ENCODE data around the gene UTP14C.
"Not testable (repeated sequence)": the region's sequence is repeated elsewhere in the genome, so short reads cannot be mapped to it uniquely, and the experiment has no call there.

The UTP14C gene

GRCh38 chr13:52025475-52026245 is 1.2 kb downstream of the UTP14C start:
- peaks cover 13 to 40% of the 10 kb centered on the region in 2 donors for H3K36me3 ChIP-seq (ENCODE audit: control insufficient read depth in 1 of 2, insufficient read depth in 2 of 2, low read length in 2 of 2)
- H3K4me1 ChIP-seq (ENCODE audit: control insufficient read depth in 1 of 2, insufficient read depth in 2 of 2, low read length in 2 of 2): no peaks in the 10 kb centered on the region
- no peak overlapping the region for H3K27ac ChIP-seq (ENCODE audit: low read length)
- H3K4me3 ChIP-seq (ENCODE audit: low read depth in 1 of 2, low read length in 2 of 2): no peak overlapping the region
- H3K9me3 ChIP-seq (ENCODE audit: control insufficient read depth in 1 of 2, low read length in 2 of 2): no peaks in the 10 kb centered on the region
- H3K27me3 ChIP-seq (ENCODE audit: low read depth, low read length): no peaks in the 10 kb centered on the region

- Histone ChIP-seq H3K4me3 (ENCODE audit: low read depth in 1 of 2, low read length in 2 of 2) (no peak overlapping the region), H3K27me3 (ENCODE audit: low read depth, low read length) (no peaks in the 10 kb centered on the region), H3K36me3 (ENCODE audit: control insufficient read depth in 1 of 2, insufficient read depth in 2 of 2, low read length in 2 of 2) (peaks cover 12 to 36% of the 10 kb centered on the region in 2 donors), H3K27ac (ENCODE audit: low read length) (no peak overlapping the region), H3K4me1 (ENCODE audit: control insufficient read depth in 1 of 2, insufficient read depth in 2 of 2, low read length in 2 of 2) (no peaks in the 10 kb centered on the region), H3K9me3 (ENCODE audit: control insufficient read depth in 1 of 2, low read length in 2 of 2) (no peaks in the 10 kb centered on the region)
These were observed 1.7 kb downstream of the UTP14C start for GRCh38 chr13:52026246-52026626.

- Histone ChIP-seq H3K36me3 (ENCODE audit: control insufficient read depth in 1 of 2, insufficient read depth in 2 of 2, low read length in 2 of 2) (peaks cover 12 to 28% of the 10 kb centered on the region in 2 donors), H3K4me1 (ENCODE audit: control insufficient read depth in 1 of 2, insufficient read depth in 2 of 2, low read length in 2 of 2) (no peaks in the 10 kb centered on the region), H3K27ac (ENCODE audit: low read length) (no peak overlapping the region), H3K9me3 (ENCODE audit: control insufficient read depth in 1 of 2, low read length in 2 of 2) (no peaks in the 10 kb centered on the region), H3K27me3 (ENCODE audit: low read depth, low read length) (no peaks in the 10 kb centered on the region), H3K4me3 (ENCODE audit: low read depth in 1 of 2, low read length in 2 of 2) (no peak overlapping the region)
These were observed 3.3 kb downstream of the UTP14C start for GRCh38 chr13:52027832-52028231.

- Histone ChIP-seq H3K9me3 (ENCODE audit: control insufficient read depth in 1 of 2, low read length in 2 of 2) (no peaks in the 10 kb centered on the region), H3K27ac (ENCODE audit: low read length) (no peak overlapping the region), H3K36me3 (ENCODE audit: control insufficient read depth in 1 of 2, insufficient read depth in 2 of 2, low read length in 2 of 2) (peaks cover 5 to 26% of the 10 kb centered on the region in 2 donors), H3K4me1 (ENCODE audit: control insufficient read depth in 1 of 2, insufficient read depth in 2 of 2, low read length in 2 of 2) (no peaks in the 10 kb centered on the region), H3K4me3 (ENCODE audit: low read depth in 1 of 2, low read length in 2 of 2) (no peak overlapping the region), H3K27me3 (ENCODE audit: low read depth, low read length) (no peaks in the 10 kb centered on the region)
These were observed 5.1 kb downstream of the UTP14C start for GRCh38 chr13:52029569-52029968.

- H3K27me3 ChIP-seq (ENCODE audit: low read depth, low read length); H3K4me3 ChIP-seq (ENCODE audit: low read depth in 1 of 2, low read length in 2 of 2); H3K4me1 ChIP-seq (ENCODE audit: control insufficient read depth in 1 of 2, insufficient read depth in 2 of 2, low read length in 2 of 2); H3K9me3 ChIP-seq (ENCODE audit: control insufficient read depth in 1 of 2, low read length in 2 of 2); H3K27ac ChIP-seq (ENCODE audit: low read length): not testable (repeated sequence)
- H3K36me3 ChIP-seq (ENCODE audit: control insufficient read depth in 1 of 2, insufficient read depth in 2 of 2, low read length in 2 of 2): peaks cover 0 to 17% of the 10 kb centered on the region in 2 donors
These were observed 5.9 kb downstream of the UTP14C start for GRCh38 chr13:52030401-52030800.

- peaks cover 0 to 9% of the 10 kb centered on the region in 2 donors for H3K36me3 ChIP-seq (ENCODE audit: control insufficient read depth in 1 of 2, insufficient read depth in 2 of 2, low read length in 2 of 2)
- no peaks in the 10 kb centered on the region for H3K9me3 ChIP-seq (ENCODE audit: control insufficient read depth in 1 of 2, low read length in 2 of 2)
- no peak overlapping the region for H3K4me3 ChIP-seq (ENCODE audit: low read depth in 1 of 2, low read length in 2 of 2)
- H3K27me3 ChIP-seq (ENCODE audit: low read depth, low read length): no peaks in the 10 kb centered on the region
- no peak overlapping the region for H3K27ac ChIP-seq (ENCODE audit: low read length)
- H3K4me1 ChIP-seq (ENCODE audit: control insufficient read depth in 1 of 2, insufficient read depth in 2 of 2, low read length in 2 of 2): no peaks in the 10 kb centered on the region
These were observed 8.5 kb downstream of the UTP14C start for GRCh38 chr13:52033039-52033438.

GRCh38 chr13:52034616-52035226 is 10.2 kb downstream of the UTP14C start:
- H3K36me3 ChIP-seq (ENCODE audit: control insufficient read depth in 1 of 2, insufficient read depth in 2 of 2, low read length in 2 of 2): no peaks in the 10 kb centered on the region
- no peak overlapping the region for H3K4me3 ChIP-seq (ENCODE audit: low read depth in 1 of 2, low read length in 2 of 2)
- H3K27me3 ChIP-seq (ENCODE audit: low read depth, low read length): no peaks in the 10 kb centered on the region
- H3K4me1 ChIP-seq (ENCODE audit: control insufficient read depth in 1 of 2, insufficient read depth in 2 of 2, low read length in 2 of 2): no peaks in the 10 kb centered on the region
- H3K27ac ChIP-seq (ENCODE audit: low read length): no peak overlapping the region
- H3K9me3 ChIP-seq (ENCODE audit: control insufficient read depth in 1 of 2, low read length in 2 of 2): no peaks in the 10 kb centered on the region

- H3K4me3 ChIP-seq (ENCODE audit: low read depth in 1 of 2, low read length in 2 of 2): no peak overlapping the region
- H3K9me3 ChIP-seq (ENCODE audit: control insufficient read depth in 1 of 2, low read length in 2 of 2): no peaks in the 10 kb centered on the region
- H3K4me1 ChIP-seq (ENCODE audit: control insufficient read depth in 1 of 2, insufficient read depth in 2 of 2, low read length in 2 of 2): no peaks in the 10 kb centered on the region
- no peak overlapping the region for H3K27ac ChIP-seq (ENCODE audit: low read length)
- H3K36me3 ChIP-seq (ENCODE audit: control insufficient read depth in 1 of 2, insufficient read depth in 2 of 2, low read length in 2 of 2): no peaks in the 10 kb centered on the region
- H3K27me3 ChIP-seq (ENCODE audit: low read depth, low read length): no peaks in the 10 kb centered on the region
These were observed 11.5 kb downstream of the UTP14C start for GRCh38 chr13:52036037-52036436.

- Histone ChIP-seq H3K27me3 (ENCODE audit: low read depth, low read length) (no peaks in the 10 kb centered on the region), H3K4me1 (ENCODE audit: control insufficient read depth in 1 of 2, insufficient read depth in 2 of 2, low read length in 2 of 2) (no peaks in the 10 kb centered on the region), H3K4me3 (ENCODE audit: low read depth in 1 of 2, low read length in 2 of 2) (no peak overlapping the region), H3K36me3 (ENCODE audit: control insufficient read depth in 1 of 2, insufficient read depth in 2 of 2, low read length in 2 of 2) (no peaks in the 10 kb centered on the region), H3K9me3 (ENCODE audit: control insufficient read depth in 1 of 2, low read length in 2 of 2) (peaks cover 0 to 2% of the 10 kb centered on the region in 2 donors), H3K27ac (ENCODE audit: low read length) (no peak overlapping the region)
These were observed 19.2 kb downstream of the UTP14C start for GRCh38 chr13:52043675-52044074.

- no peak overlapping the region for H3K4me3 ChIP-seq (ENCODE audit: low read depth in 1 of 2, low read length in 2 of 2)
- H3K27me3 ChIP-seq (ENCODE audit: low read depth, low read length): no peaks in the 10 kb centered on the region
- peaks cover 0 to 2% of the 10 kb centered on the region in 2 donors for H3K9me3 ChIP-seq (ENCODE audit: control insufficient read depth in 1 of 2, low read length in 2 of 2)
These were observed 23.0 kb downstream of the UTP14C start for GRCh38 chr13:52047463-52047862.

GRCh38 chr13:52048516-52048915 is 24.0 kb downstream of the UTP14C start:
- H3K4me1 ChIP-seq (ENCODE audit: control insufficient read depth in 1 of 2, insufficient read depth in 2 of 2, low read length in 2 of 2): no peaks in the 10 kb centered on the region
- no peaks in the 10 kb centered on the region for H3K36me3 ChIP-seq (ENCODE audit: control insufficient read depth in 1 of 2, insufficient read depth in 2 of 2, low read length in 2 of 2)
- H3K27ac ChIP-seq (ENCODE audit: low read length): no peak overlapping the region
- no peaks in the 10 kb centered on the region for H3K27me3 ChIP-seq (ENCODE audit: low read depth, low read length)
- H3K4me3 ChIP-seq (ENCODE audit: low read depth in 1 of 2, low read length in 2 of 2): no peak overlapping the region
- H3K9me3 ChIP-seq (ENCODE audit: control insufficient read depth in 1 of 2, low read length in 2 of 2): peaks cover 0 to 2% of the 10 kb centered on the region in 2 donors

More at GRCh38 chr13:52047463-52047862, 23.0 kb downstream of the UTP14C start:
- H3K27ac ChIP-seq (ENCODE audit: low read length): no peak overlapping the region
- no peaks in the 10 kb centered on the region for H3K36me3 ChIP-seq (ENCODE audit: control insufficient read depth in 1 of 2, insufficient read depth in 2 of 2, low read length in 2 of 2)
- no peaks in the 10 kb centered on the region for H3K4me1 ChIP-seq (ENCODE audit: control insufficient read depth in 1 of 2, insufficient read depth in 2 of 2, low read length in 2 of 2)

Measured in muscle layer of duodenum (tissue), 2 donors.